HG03060 (cell line): ENCODE measurements around the gene C16orf54.
"Not testable (repeated sequence)": the region's sequence is repeated elsewhere in the genome, so short reads cannot be mapped to it uniquely, and the experiment has no call there.

Experiments
- ATAC-seq: cut with Tn5 transposase; IDR thresholded peaks from one replicate; pipeline ENCODE4 v1.9.1; 2021; ENCODE audit warnings: low read depth, moderate number of reproducible peaks; ENCODE audit not compliant: unreplicated experiment

Gene C16orf54

GRCh38 chr16:29710227-29711219, 35.3 kb downstream of the C16orf54 start:
- no peak for ATAC-seq

DNA sequence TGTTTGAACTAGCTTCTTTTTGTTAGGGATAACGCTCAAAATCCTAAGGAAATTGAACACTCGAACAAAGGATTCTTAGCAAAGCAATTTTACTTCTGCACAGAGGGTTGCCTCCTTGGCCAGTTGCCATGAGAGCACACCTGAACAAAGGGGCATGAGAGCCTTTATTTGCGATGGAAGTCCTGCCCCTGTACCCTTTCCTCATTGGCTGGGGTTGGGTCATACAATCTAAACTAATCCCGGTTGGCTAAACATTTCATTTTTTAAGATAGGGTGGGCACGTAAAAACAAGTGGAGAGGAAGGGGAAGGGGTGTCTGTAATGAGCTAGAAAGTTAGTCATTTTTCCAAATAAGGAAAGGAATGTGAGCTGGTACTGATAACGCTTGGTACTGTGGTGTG, 36.1 kb downstream of the C16orf54 start:
- not testable (repeated sequence) for ATAC-seq

GRCh38 chr16:29708917-29709600, 36.7 kb downstream of the C16orf54 start:
- no peak for ATAC-seq

GRCh38 chr16:29707160-29707559, 38.6 kb downstream of the C16orf54 start:
- ATAC-seq, result not testable (repeated sequence)

DNA sequence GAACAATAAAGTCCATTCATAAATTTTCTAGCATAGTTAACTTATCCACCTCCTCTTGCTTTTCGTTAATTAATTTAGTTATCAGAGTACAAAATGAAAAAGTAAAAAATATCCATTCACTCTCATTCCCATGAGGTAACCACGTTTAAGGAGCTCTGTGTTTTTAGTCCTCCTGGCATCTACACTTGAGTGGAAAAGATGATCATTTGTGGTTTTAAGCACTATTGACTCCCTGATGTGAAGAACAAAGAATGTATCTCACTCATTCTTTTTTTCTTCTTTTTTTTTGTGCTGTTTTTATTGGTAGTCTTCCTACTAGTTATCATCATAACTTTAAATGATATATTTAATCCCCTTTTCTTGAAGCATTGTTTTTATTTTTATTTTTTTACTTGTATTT, 40.8 kb downstream of the C16orf54 start:
- ATAC-seq, result no peak

- ATAC-seq, result peak; percentile 42
These were observed 43.5 kb downstream of the C16orf54 start for GRCh38 chr16:29702269-29702668.

DNA sequence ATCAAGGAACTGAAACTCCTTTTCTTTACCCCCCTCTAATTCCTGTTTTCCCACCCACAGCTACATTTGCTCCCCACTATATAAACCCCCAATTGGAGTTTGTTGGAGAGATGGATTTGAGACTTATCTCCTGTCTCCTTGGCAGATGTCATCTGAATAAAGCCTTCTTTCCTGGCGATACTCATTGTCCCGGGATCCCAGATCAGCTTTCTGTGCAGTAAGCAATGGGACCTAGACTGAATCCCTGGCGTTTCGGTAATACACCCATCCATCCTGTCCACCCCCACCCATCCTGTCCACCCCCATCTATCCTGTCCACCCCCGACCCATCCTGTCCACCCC, 44.6 kb downstream of the C16orf54 start:
- no peak for ATAC-seq

- ATAC-seq, result no peak
These were observed 45.4 kb downstream of the C16orf54 start for GRCh38 chr16:29700253-29700987.

GRCh38 chr16:29699324-29700219, 46.2 kb downstream of the C16orf54 start:
- no peak for ATAC-seq

- ATAC-seq, result no peak
These were observed 47.1 kb downstream of the C16orf54 start for GRCh38 chr16:29698484-29699323.

DNA sequence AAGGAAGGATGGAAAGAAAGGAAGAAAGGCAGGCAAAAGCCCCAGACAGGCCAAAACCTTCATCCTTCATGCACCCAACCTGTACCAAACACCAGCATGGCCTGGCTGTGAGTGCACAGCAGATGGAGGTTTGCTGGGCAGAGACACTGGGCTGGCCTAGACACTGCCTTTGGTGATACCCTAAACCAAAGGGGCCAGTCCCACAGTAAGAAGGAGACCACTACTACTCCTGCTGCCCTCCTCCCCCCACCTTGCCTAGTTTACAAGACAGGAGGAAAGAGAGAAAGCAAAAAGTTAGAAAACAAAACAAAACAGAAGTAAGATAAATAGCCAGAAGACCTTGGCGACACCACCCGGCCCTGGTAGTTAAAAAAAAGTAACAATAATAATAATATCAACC, 47.7 kb downstream of the C16orf54 start:
- ATAC-seq, result no peak

DNA sequence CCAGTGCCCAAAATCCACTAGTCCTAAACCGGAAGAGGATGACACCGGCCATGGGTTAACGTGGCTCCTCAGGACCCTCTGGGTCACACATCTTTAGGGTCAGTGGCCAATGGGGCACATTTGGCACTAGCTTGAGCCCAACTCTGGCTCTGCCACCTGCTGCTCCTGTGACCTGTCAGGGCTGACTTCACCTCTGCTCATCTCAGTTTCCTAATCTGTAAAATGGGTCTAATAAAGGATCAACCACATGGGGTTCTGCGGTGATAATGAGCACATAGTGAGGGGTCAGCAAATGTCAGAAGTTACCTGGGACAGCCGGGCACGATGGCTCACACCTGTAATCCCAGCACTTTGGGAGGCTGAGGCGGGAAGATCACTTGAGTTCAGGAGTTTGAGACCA, 48.4 kb downstream of the C16orf54 start:
- ATAC-seq, result no peak

DNA sequence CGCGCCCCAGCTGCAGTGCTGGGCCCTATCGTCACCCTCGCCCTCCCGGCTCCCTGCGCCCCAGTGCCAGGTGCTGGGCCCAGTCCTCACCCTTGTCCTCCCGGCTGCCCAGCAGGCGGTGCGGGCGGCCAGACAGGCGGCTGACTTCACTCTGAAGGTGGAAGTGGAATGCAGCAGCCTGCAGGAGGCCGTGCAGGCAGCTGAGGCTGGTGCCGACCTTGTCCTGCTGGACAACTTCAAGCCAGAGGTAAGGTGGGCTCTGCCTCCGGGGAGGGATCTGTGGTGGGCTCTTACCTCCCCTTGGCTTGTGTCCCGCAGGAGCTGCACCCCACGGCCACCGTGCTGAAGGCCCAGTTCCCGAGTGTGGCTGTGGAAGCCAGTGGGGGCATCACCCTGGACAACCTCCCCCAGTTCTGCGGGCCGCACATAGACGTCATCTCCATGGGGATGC, 48.9 kb downstream of the C16orf54 start:
- no peak for ATAC-seq

DNA sequence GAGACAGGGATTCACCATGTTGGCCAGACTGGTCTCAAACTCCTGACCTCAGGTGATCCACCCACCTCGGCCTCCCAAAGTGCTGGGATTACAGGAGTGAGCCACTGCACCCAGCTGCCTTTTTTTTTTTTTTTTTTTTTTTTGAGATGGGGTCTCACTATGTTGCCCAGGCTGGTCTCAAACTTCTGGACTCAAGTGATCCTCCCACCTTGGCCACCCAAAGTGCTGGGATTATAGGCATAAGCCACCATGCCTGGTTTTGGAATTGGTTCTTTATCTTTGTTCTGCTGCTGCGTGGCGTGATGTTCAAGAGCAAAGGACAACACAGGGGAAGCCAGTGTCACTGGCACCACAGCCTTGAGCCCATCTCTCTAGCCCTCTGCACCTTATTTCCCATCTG, 50.1 kb downstream of the C16orf54 start:
- not testable (repeated sequence) for ATAC-seq

GRCh38 chr16:29694384-29695195, 51.2 kb downstream of the C16orf54 start:
- no peak for ATAC-seq

- ATAC-seq, result not testable (repeated sequence)
These were observed 53.2 kb downstream of the C16orf54 start for GRCh38 chr16:29692606-29693005.
